ENCODE data around the gene BPNT1.

BPNT1 gene

DNA sequence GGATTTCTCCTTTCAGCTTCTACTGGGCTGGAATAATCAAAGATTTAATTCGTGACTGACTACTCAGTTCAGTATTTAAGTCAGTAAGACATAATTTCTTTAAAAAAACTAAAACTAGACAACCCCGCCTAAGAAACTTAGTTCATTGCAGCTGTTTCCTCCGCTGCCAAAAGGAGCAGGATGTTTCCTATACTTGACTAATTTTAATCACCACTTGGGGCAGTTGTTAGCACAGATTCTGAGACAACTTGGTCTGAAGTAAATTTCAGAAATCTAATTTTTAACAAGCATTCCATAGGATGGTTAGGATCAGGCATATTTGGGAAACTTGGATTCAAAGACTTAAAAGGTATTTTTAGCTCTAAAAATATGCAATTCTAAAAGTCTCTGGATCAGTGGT is 77.3 kb downstream of the BPNT1 start:
- no peak for DNase-seq (ENCODE audit: extremely low read depth, insufficient read length)
- H3K27me3 ChIP-seq (replicated peaks; ENCODE audit: control insufficient read depth, insufficient read depth, low read length) = no peaks in the 10 kb centered on the region
- TF ChIP-seq CTCF (IDR thresholded peaks at IDR 0.05; ENCODE audit: insufficient read depth, low read length, poor library complexity, severe bottlenecking) = no peak
- no peak overlapping the region for H3K4me3 ChIP-seq (replicated peaks; ENCODE audit: low read depth, low read length)
- H3K36me3 ChIP-seq (ENCODE audit: control insufficient read depth, insufficient read depth, low read length) = no peaks in the 10 kb centered on the region; the same call in none of the 2 replicates

GRCh38 chr1:220011620-220012019 is 78.0 kb downstream of the BPNT1 start:
- Histone ChIP-seq H3K36me3 (ENCODE audit: control insufficient read depth, insufficient read depth, low read length) (no peaks in the 10 kb centered on the region; the same call in none of the 2 replicates), H3K27me3 (replicated peaks; ENCODE audit: control insufficient read depth, insufficient read depth, low read length) (no peaks in the 10 kb centered on the region), H3K4me3 (replicated peaks; ENCODE audit: low read depth, low read length) (no peak overlapping the region)
- TF ChIP-seq CTCF (IDR thresholded peaks at IDR 0.05; ENCODE audit: insufficient read depth, low read length, poor library complexity, severe bottlenecking) = no peak
- no peak for DNase-seq (ENCODE audit: extremely low read depth, insufficient read length)

All from GM06990 (cell line).